Umbilical cord (tissue), 2 donors: Measurements from ENCODE around the gene SLC22A14. TPM values are rescaled to one million over a fixed set of nuclear protein-coding genes. Genes with fewer than 3 reads are reported as not detected.

Experiments used
- DNase-seq: peaks from one replicate; pipeline ENCODE4 v3.0.0-alpha.2; 2015; ENCODE audit warnings: low spot score
- total RNA-seq: library from RNA; depleted of rRNA; stranded (reverse); fragments of >200 nt; gene quantifications from one replicate; pipeline ENCODE4 v1.2.3, GENCODE V29; 2014; ENCODE audit warnings: low replicate concordance; ENCODE audit not compliant: insufficient read depth

SLC22A14 gene
- total RNA-seq, 1 donor from 2014 or later, result 0.96 TPM

DNA sequence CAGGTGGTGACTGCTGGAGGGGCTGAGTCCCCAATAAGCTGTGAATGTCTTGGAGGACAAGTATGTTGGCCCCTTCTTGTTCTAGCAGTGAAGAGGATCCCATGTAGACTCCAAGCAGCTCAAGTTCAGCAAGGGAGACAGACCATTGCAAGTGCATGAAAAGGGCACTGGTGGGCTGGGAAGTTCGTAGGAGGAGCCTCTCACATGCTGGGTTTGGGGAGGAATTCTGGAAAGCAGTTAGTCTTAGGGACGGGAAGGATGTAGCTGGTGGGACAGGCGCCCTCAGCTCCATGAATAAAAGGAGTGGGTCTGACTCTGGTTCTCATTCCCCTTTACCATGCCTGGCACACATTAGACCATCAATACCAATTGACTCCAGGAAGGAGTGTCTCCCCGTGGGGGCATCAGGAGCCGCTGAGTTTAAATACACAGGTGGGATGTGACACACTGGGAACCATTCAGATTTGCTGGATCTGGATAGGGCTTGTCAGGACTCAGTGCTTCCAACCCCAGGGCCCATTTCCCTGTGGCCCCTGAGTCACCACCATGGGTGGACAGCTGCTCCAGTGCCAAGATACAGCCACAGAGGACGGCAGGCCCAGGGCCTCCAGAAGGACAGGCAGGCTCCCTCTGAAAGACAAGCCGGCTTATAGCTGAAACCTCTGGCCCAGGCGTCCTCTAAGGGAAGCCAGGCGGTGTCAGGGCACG is 63.9 kb downstream of the SLC22A14 start:
- no peak for DNase-seq

- DNase-seq, result peak; percentile 83
Measured at GRCh38 chr3:38346587-38347410, 64.7 kb downstream of the SLC22A14 start, which contains the start of gene XYLB. TSS of gene XYLB (plus strand) at chr3:38346785. CDS start at chr3:38346869, 84 bp downstream.

GRCh38 chr3:38347421-38348200 is 65.5 kb downstream of the SLC22A14 start:
- DNase-seq, result no peak

GRCh38 chr3:38348903-38349302 is 66.8 kb downstream of the SLC22A14 start:
- no peak for DNase-seq

- no peak for DNase-seq
Measured at GRCh38 chr3:38349684-38350359, 67.7 kb downstream of the SLC22A14 start.

GRCh38 chr3:38353151-38353550 is 71.1 kb downstream of the SLC22A14 start:
- DNase-seq, result no peak

GRCh38 chr3:38354588-38355330 is 72.7 kb downstream of the SLC22A14 start:
- DNase-seq, result no peak

DNA sequence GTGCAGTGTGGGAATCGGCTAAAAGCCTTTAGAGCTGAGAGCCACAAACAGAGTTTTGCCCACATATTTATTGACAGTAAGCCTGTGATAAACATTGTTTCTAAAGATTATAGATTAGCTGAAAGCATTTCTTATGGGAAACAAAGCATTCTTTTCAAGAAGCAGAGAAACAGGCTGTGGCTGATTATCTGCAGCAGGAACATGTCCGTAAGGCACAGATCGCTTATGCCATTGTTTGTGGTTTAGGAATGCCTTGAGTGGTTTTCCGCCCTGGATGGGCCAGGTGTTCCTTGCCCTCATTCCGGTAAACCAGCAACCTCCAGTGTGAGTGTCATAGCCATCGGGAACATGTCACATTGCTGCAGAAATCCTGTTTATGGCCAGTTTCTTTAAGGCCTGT is 76.9 kb downstream of the SLC22A14 start:
- no peak for DNase-seq

GRCh38 chr3:38360345-38360744 is 78.3 kb downstream of the SLC22A14 start:
- DNase-seq, result no peak

DNA sequence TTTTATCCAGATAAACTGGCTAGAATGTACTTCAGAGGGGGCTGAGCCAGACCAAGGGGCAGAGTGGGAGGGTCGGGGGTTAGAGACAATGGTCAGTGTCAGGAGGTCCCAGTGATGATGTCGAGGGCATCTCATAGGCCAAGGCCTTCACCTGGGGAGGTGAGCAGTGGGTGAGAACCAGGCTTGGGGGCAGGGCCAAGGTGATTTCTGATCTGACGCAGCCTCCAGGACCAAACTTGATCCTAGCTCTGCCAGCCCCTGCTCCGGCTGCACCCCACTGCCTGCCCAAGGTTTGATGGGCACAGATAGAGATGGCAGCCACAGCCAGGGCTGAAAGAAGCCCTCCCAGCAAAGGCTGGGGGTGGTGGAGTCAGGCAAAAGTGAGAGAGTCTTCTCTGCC is 79.4 kb downstream of the SLC22A14 start:
- no peak for DNase-seq

DNA sequence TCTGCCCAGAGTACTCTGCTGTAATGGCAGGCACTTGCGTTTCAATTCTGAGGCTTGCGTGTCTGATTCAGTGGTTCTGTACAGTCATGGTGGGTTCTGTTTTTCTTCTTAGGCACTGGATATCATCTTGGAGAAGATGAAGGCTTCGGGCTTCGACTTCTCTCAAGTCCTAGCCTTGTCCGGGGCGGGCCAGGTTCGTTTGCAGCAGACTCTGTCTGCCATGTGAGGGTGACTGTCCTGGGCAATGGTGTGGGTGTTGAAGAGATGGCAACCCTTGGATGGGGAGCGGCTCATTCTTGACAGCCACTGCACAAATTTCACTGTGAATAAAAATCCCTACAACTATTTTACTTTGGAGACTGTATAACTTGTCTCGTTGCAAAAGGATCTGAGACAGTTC is 80.7 kb downstream of the SLC22A14 start:
- DNase-seq, result no peak

DNA sequence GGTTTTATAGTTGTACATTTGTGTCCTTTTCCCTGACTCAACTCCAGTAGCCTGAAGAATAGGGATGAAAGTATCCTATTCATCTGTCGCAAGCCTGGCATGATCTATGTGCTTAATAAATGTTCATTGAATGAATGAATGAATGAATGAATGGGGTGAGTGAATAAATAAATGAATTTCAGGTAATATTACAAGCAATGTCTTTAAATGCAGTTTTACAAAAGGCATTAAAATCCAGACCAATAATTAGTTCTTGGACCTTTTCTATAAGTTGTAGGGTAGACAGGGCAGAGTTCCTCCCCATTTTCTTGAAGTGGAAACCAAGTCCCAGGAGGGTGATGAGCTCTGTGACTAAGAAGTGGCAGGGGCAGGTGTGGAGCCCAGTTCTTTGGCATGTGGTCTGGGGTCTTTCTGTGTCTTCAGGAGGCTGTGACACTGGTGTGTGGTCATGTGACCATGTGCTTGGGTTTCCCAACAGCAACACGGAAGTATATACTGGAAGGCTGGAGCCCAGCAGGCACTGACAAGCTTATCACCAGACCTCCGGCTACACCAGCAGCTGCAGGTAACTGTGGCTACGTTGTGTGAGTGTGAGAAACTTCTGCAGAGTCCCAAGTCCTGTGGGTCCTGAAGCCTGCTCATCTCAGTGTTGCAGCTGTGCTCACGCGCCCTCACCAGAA is 82.8 kb downstream of the SLC22A14 start:
- no peak for DNase-seq

- DNase-seq, result no peak
Measured at GRCh38 chr3:38365469-38366062, 83.5 kb downstream of the SLC22A14 start.

DNA sequence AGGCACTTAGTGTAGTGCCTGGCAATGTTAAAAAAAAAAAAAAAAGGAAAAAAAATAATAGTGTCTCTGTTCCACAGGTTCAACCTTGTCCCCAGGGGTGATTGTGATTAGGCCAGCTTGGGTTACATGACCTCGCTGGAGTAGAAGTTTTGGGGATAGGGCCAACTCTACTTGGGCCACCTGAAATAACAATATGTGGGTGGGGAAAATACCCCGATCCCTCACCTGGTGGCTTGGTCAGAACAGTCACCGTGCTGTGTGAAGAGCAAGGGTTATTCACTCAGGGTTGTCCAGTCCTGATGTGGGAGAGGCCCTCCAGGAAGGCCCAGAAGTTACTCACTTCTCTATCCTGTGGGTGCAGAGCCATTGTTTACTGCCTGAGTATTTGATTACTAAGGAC is 84.0 kb downstream of the SLC22A14 start:
- no peak for DNase-seq

GRCh38 chr3:38367779-38368178 is 85.7 kb downstream of the SLC22A14 start:
- DNase-seq, result peak; percentile 89

Other genes with a start within 250 kb of the SLC22A14 start
- 0.24 TPM for gene DLEC1, start 243.1 kb upstream of the SLC22A14 start, total RNA-seq
- gene ACAA1, start 145.2 kb upstream of the SLC22A14 start, total RNA-seq, result 24.6 TPM
- 16.4 TPM for gene MYD88, start 143.6 kb upstream of the SLC22A14 start, total RNA-seq
- 56.6 TPM for gene OXSR1, start 116.8 kb upstream of the SLC22A14 start, total RNA-seq
- 0.48 TPM for gene SLC22A13, start 16.5 kb upstream of the SLC22A14 start, total RNA-seq
- gene XYLB, start 64.5 kb downstream of the SLC22A14 start, total RNA-seq, result 1.4 TPM
- 10.6 TPM for gene ACVR2B, start 171.6 kb downstream of the SLC22A14 start, total RNA-seq
- gene EXOG, start 214.0 kb downstream of the SLC22A14 start, total RNA-seq, result 19.5 TPM